H9 (cell line): Measurements from ENCODE around the gene VWA8. TPM values are rescaled to one million over a fixed set of nuclear protein-coding genes. Genes with fewer than 3 reads are reported as not detected.

Experiments
- DNase-seq: peaks from one replicate; pipeline ENCODE4 v3.0.0-alpha.2; 2017
- H2AFZ ChIP-seq: one replicate; pipeline ENCODE4 v1.6.1; 2013; ENCODE audit warnings: mild to moderate bottlenecking, low read length, control low read depth, moderate library complexity
- H2AK5ac ChIP-seq: 2 replicates; pipeline ENCODE4 v1.6.1; 2013; ENCODE audit warnings: low read length, control low read depth, mixed read lengths; ENCODE audit not compliant: insufficient read length
- H2BK120ac ChIP-seq: one replicate; pipeline ENCODE4 v1.6.1; 2013; ENCODE audit warnings: low read depth, mild to moderate bottlenecking, low read length, control low read depth, inconsistent platforms; ENCODE audit not compliant: poor library complexity, severe bottlenecking
- H2BK12ac ChIP-seq: 2 replicates; pipeline ENCODE4 v1.6.1; 2013; ENCODE audit warnings: low read length, control low read depth, mixed read lengths, low read depth; ENCODE audit not compliant: insufficient read length
- H2BK15ac ChIP-seq: 2 replicates; pipeline ENCODE4 v1.6.1; 2013; ENCODE audit warnings: low read depth, low read length, control low read depth
- H2BK20ac ChIP-seq: one replicate; pipeline ENCODE4 v1.6.1; 2013; ENCODE audit warnings: low read depth, mild to moderate bottlenecking, low read length, control low read depth, inconsistent platforms; ENCODE audit not compliant: poor library complexity, severe bottlenecking
- H2BK5ac ChIP-seq: 2 replicates; pipeline ENCODE4 v1.6.1; 2013; ENCODE audit warnings: low read length, control low read depth, mixed read lengths; ENCODE audit not compliant: insufficient read length
- H3K14ac ChIP-seq: 2 replicates; pipeline ENCODE4 v1.6.1; 2013; ENCODE audit warnings: low read length, control low read depth; ENCODE audit not compliant: insufficient read depth
- H3K18ac ChIP-seq: 2 replicates; pipeline ENCODE4 v1.6.1; 2013; ENCODE audit warnings: low read depth, mild to moderate bottlenecking, mixed read lengths, low read length, control low read depth; ENCODE audit not compliant: insufficient read length
- H3K23ac ChIP-seq: 2 replicates; pipeline ENCODE4 v1.6.1; 2013; ENCODE audit warnings: low read length, control low read depth, mixed read lengths, low read depth; ENCODE audit not compliant: insufficient read length
- H3K23me2 ChIP-seq: 2 replicates; pipeline ENCODE4 v1.6.1; 2013; ENCODE audit warnings: low read depth, mild to moderate bottlenecking, mixed read lengths, low read length, control low read depth; ENCODE audit not compliant: insufficient read length, poor library complexity, severe bottlenecking
- H3K27ac ChIP-seq: 2 replicates; pipeline ENCODE4 v1.5.1; 2013; ENCODE audit warnings: low read length, control low read depth, mixed read lengths, low read depth; ENCODE audit not compliant: insufficient read length
- H3K27me3 ChIP-seq: 2 replicates; pipeline ENCODE4 v1.6.1; 2013; ENCODE audit warnings: low read length, control low read depth, inconsistent platforms; ENCODE audit not compliant: insufficient read depth
- H3K4ac ChIP-seq: 2 replicates; pipeline ENCODE4 v1.6.1; 2013; ENCODE audit warnings: low read depth, mild to moderate bottlenecking, control low read depth, inconsistent platforms, low read length, moderate library complexity
- H3K4me1 ChIP-seq: 2 replicates; pipeline ENCODE4 v1.6.1; 2013; ENCODE audit warnings: low read length, control low read depth, inconsistent platforms; ENCODE audit not compliant: insufficient read depth
- H3K4me2 ChIP-seq: 2 replicates; pipeline ENCODE4 v1.6.1; 2013; ENCODE audit warnings: low read length, control low read depth, mixed read lengths; ENCODE audit not compliant: insufficient read length, insufficient read depth
- H3K56ac ChIP-seq: 2 replicates; pipeline ENCODE4 v1.6.1; 2013; ENCODE audit warnings: low read depth, mild to moderate bottlenecking, mixed read lengths, low read length, control low read depth; ENCODE audit not compliant: insufficient read length
- H3K79me1 ChIP-seq: 2 replicates; pipeline ENCODE4 v1.6.1; 2013; ENCODE audit warnings: low read depth, mild to moderate bottlenecking, moderate library complexity, low read length, control low read depth, inconsistent platforms; ENCODE audit not compliant: insufficient read depth, poor library complexity, severe bottlenecking
- H3K79me2 ChIP-seq: 2 replicates; pipeline ENCODE4 v1.6.1; 2013; ENCODE audit warnings: low read length, control low read depth, inconsistent platforms; ENCODE audit not compliant: insufficient read depth
- H3K9ac ChIP-seq: 2 replicates; pipeline ENCODE4 v1.6.1; 2013; ENCODE audit warnings: low read length, control low read depth, mixed read lengths; ENCODE audit not compliant: insufficient read length; ENCODE audit errors: extremely low read depth
- H3K9me3 ChIP-seq: one replicate; pipeline ENCODE4 v1.6.1; 2013; ENCODE audit warnings: low read depth, low read length, inconsistent platforms; ENCODE audit not compliant: control insufficient read depth
- H3T11ph ChIP-seq: one replicate; pipeline ENCODE4 v1.6.1; 2013; ENCODE audit warnings: mild to moderate bottlenecking, low read length, control low read depth, inconsistent platforms
- H4K20me1 ChIP-seq: one replicate; pipeline ENCODE4 v1.6.1; 2013; ENCODE audit not compliant: control insufficient read depth, insufficient read length, insufficient read depth
- H4K5ac ChIP-seq: 2 replicates; pipeline ENCODE4 v1.6.1; 2013; ENCODE audit warnings: low read depth, mild to moderate bottlenecking, mixed read lengths, low read length, control low read depth; ENCODE audit not compliant: insufficient read length
- H4K8ac ChIP-seq: replicated peaks from 2 replicates; pipeline ENCODE4 v1.6.1; 2013; ENCODE audit warnings: low read length, control low read depth, mixed read lengths, low read depth; ENCODE audit not compliant: insufficient read length
- H4K91ac ChIP-seq: 2 replicates; pipeline ENCODE4 v1.6.1; 2013; ENCODE audit warnings: low read depth, mild to moderate bottlenecking, moderate library complexity, mixed read lengths, low read length, control low read depth; ENCODE audit not compliant: insufficient read length
- H3K27ac Mint-ChIP-seq, 3 experiments: 2 replicates in 2 of 3; 3 replicates in 1 of 3; pipeline ENCODE4 v1.8.0; 2020 to 2021; ENCODE audit warnings: mixed read lengths in 3 of 3, mild to moderate bottlenecking in 1 of 3, moderate library complexity in 1 of 3
- H3K27me3 Mint-ChIP-seq: 2 replicates; pipeline ENCODE4 v1.8.0; 2021; ENCODE audit warnings: low read depth, mild to moderate bottlenecking, moderate library complexity, mixed read lengths
- H3K36me3 Mint-ChIP-seq, 3 experiments: 2 replicates in 2 of 3; 3 replicates in 1 of 3; pipeline ENCODE4 v1.8.0; 2020 to 2021; ENCODE audit warnings: low read depth in 3 of 3, mixed read lengths in 3 of 3; ENCODE audit not compliant: insufficient read depth in 1 of 3
- H3K4me1 Mint-ChIP-seq, 2 experiments: 2 replicates each; pipeline ENCODE4 v1.8.0; 2020; ENCODE audit warnings: mixed read lengths in 2 of 2
- H3K4me3 Mint-ChIP-seq, 2 experiments: 2 replicates in 1 of 2; 3 replicates in 1 of 2; pipeline ENCODE4 v1.8.0; 2020 to 2021; ENCODE audit warnings: mild to moderate bottlenecking in 2 of 2, mixed read lengths in 2 of 2, moderate library complexity in 1 of 2
- H3K9me3 Mint-ChIP-seq, 2 experiments: 2 replicates in 1 of 2; 3 replicates in 1 of 2; pipeline ENCODE4 v1.8.0; 2020; ENCODE audit warnings: mild to moderate bottlenecking in 2 of 2, mixed read lengths in 2 of 2, moderate library complexity in 1 of 2
- WGBS: extraction: QIAGEN DNeasy Blood & Tissue Kit; methylation state at CpG from one replicate; pipeline ENCODE4 v1.1.7; 2013; ENCODE audit warnings: missing lambda C conversion rate, low lambda C conversion rate, mixed read lengths; ENCODE audit not compliant: insufficient read length; ENCODE audit errors: extremely low coverage; 5-methylcytosine and 5-hydroxymethylcytosine counted together
- total RNA-seq: library from RNA; stranded (reverse); gene quantifications from 2 replicates; pipeline ENCODE4 v1.2.1, GENCODE V29; 2021
- TF ChIP-seq, protein P1 (sequence below): fragments of 200-600 bp; sonication (generic); conservative IDR thresholded peaks from 3 replicates; pipeline ENCODE4 v1.8.0; 2021; ENCODE audit warnings: antibody characterized with exemption, mild to moderate bottlenecking

The VWA8 gene
- total RNA-seq, 1 experiment from 2014 or later: 17.4 TPM

DNA sequence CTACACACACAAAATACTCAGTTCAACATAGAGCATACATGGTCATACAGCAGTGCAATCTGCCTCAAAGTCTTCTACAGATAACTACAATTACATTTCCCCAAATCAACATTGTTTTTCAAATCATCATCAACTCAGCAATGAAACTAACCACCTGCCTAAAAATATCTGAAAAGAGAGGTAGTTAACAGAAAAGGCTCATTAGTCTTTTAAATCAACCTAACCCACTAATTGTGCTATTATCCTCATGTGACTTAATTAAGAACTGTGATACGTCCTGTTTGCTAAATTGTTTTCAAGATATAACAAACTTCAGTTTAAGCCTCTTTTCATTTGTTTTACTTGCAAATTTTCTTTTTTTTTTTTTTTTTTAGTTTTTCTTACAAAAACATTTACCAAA is 65.4 kb downstream of the VWA8 start:
- Histone ChIP-seq H2BK12ac (no peak overlapping the region), H2AFZ (no peak overlapping the region), H2BK5ac (no peak overlapping the region), H3K56ac (no peak overlapping the region), H3K27ac (no peak overlapping the region), H3K4me1 (no peaks in the 10 kb centered on the region), H3K9me3 (no peaks in the 10 kb centered on the region), H3K18ac (no peak overlapping the region), H3T11ph (no peak overlapping the region), H3K27me3 (no peaks in the 10 kb centered on the region), H3K79me2 (no peaks in the 10 kb centered on the region), H3K9ac (no peak overlapping the region), H4K91ac (no peak overlapping the region), H3K4ac (no peak overlapping the region), H4K20me1 (no peaks in the 10 kb centered on the region), H4K5ac (no peak overlapping the region), H3K4me2 (no peak overlapping the region), H2BK120ac (no peak overlapping the region), H2BK15ac (no peak overlapping the region), H4K8ac (no peak overlapping the region), H2BK20ac (no peak overlapping the region), H3K23me2 (no peaks in the 10 kb centered on the region), H3K79me1 (no peaks in the 10 kb centered on the region), H3K23ac (no peak overlapping the region), H2AK5ac (no peak overlapping the region), H3K14ac (no peak overlapping the region)
- no peaks in the 10 kb centered on the region for H3K4me1 Mint-ChIP-seq
- H3K4me3 Mint-ChIP-seq: no peak overlapping the region
- H3K36me3 Mint-ChIP-seq: peaks cover 10 to 14% (median 12%) of the 10 kb centered on the region in 3 experiments; a peak in 6 of 7 replicates
- no peaks in the 10 kb centered on the region for H3K9me3 Mint-ChIP-seq
- H3K27ac Mint-ChIP-seq: peak overlapping the region in 1 of 3 experiments; percentile 6; a peak in 2 of 7 replicates
- TF ChIP-seq, protein P1, sequence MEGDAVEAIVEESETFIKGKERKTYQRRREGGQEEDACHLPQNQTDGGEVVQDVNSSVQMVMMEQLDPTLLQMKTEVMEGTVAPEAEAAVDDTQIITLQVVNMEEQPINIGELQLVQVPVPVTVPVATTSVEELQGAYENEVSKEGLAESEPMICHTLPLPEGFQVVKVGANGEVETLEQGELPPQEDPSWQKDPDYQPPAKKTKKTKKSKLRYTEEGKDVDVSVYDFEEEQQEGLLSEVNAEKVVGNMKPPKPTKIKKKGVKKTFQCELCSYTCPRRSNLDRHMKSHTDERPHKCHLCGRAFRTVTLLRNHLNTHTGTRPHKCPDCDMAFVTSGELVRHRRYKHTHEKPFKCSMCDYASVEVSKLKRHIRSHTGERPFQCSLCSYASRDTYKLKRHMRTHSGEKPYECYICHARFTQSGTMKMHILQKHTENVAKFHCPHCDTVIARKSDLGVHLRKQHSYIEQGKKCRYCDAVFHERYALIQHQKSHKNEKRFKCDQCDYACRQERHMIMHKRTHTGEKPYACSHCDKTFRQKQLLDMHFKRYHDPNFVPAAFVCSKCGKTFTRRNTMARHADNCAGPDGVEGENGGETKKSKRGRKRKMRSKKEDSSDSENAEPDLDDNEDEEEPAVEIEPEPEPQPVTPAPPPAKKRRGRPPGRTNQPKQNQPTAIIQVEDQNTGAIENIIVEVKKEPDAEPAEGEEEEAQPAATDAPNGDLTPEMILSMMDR: no peak
- WGBS: no CpG with 5 or more reads among the region's 1 CpG
- no peaks in the 10 kb centered on the region for H3K27me3 Mint-ChIP-seq
- DNase-seq: no peak
